ENCODE results near the gene SLC33A1.
A peak's percentile ranks its signal among the peaks of the same experiment; 100 is the strongest.
"Not testable (repeated sequence)": the region's sequence is repeated elsewhere in the genome, so short reads cannot be mapped to it uniquely, and the experiment has no call there.

SLC33A1 gene

DNA sequence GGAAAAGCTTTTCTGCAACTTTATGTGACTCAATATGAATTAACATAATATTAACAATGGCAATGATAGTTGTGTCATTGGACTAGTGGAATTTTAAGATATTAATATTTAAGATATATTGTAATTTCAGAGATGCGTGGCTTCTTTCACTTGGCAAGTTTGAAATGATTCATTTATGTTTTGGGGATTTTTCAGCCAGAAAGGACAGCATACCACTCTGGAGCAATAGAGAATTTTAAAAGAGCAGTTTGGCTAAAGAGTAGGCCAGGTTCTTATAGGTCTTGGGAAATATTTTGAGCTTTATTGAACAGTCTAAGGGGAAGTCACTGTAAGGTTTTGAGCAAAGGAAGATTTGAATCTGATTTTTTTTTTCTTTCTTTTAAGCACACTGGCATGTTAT, 32.7 kb upstream of the SLC33A1 start:
- DNase-seq (ENCODE audit: low read depth), result no peak
- TF ChIP-seq, protein P1, sequence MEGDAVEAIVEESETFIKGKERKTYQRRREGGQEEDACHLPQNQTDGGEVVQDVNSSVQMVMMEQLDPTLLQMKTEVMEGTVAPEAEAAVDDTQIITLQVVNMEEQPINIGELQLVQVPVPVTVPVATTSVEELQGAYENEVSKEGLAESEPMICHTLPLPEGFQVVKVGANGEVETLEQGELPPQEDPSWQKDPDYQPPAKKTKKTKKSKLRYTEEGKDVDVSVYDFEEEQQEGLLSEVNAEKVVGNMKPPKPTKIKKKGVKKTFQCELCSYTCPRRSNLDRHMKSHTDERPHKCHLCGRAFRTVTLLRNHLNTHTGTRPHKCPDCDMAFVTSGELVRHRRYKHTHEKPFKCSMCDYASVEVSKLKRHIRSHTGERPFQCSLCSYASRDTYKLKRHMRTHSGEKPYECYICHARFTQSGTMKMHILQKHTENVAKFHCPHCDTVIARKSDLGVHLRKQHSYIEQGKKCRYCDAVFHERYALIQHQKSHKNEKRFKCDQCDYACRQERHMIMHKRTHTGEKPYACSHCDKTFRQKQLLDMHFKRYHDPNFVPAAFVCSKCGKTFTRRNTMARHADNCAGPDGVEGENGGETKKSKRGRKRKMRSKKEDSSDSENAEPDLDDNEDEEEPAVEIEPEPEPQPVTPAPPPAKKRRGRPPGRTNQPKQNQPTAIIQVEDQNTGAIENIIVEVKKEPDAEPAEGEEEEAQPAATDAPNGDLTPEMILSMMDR (IDR thresholded peaks at IDR 0.05; ENCODE audit: control insufficient read depth, extremely low read depth, insufficient read depth), result no peak
- H3K4me3 ChIP-seq (ENCODE audit: low read depth, low read length), result no peak overlapping the region

DNA sequence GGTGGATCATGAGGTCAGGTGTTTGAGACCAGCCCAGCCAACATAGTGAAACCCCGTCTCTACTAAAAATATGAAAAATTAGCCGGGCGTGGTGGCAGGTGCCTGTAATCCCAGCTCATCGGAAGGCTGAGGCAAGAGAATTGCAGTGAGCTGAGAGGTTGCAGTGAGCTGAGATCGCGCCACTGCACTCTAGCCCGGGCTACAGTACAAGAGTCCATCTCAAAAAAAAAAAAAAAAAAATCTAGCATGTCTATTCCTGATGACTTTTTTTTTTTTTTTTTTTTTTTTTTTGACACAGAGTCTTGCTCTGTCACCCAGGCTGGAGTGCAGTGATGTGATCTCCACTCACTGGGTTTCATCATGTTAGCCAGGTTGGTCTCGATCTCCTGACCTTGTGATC, 32.1 kb upstream of the SLC33A1 start:
- DNase-seq (ENCODE audit: low read depth); H3K4me3 ChIP-seq (ENCODE audit: low read depth, low read length): not testable (repeated sequence)

DNA sequence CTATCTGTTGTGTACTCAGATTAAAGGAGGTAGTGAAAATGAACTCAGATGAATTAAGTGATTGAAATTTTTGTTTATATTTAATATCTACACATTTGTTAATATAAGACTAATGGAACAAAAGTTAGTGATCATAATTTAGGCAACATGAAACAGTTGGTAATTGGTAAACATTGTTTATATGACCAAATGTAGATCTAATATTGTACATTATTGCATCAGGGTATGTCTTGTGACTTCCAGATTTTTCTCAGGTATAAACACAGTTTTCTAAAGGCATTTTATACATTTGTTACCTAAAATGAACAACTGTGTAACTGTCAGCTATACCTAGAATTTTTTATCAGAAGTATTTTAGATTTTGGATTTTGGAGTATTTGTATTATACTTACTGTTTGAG, 31.1 kb upstream of the SLC33A1 start:
- H3K4me3 ChIP-seq (ENCODE audit: low read depth, low read length), result no peak overlapping the region
- no peak for DNase-seq (ENCODE audit: low read depth)
- TF ChIP-seq, protein P1 (IDR thresholded peaks at IDR 0.05; ENCODE audit: control insufficient read depth, extremely low read depth, insufficient read depth), result no peak

DNA sequence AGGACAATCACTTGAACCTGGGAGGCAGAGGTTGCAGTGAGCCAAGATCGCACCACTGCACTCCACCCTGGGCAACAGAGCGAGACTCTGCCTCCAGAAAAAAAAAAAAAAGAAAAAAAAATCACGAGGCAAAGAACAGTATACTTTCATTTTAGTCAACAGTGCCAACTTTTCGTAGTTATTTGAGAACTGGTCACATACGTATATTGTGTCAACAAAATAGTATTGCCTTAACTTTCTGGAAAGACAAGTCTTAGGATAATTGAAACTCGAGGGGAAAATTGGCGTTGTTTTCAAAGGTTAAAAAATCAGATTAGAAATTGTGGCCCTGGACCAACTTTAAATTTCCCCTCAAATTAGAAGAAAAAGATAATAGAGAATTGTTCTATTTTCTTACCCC, 30.1 kb upstream of the SLC33A1 start:
- H3K4me3 ChIP-seq (ENCODE audit: low read depth, low read length), result peak overlapping the region; percentile 23
- DNase-seq (ENCODE audit: low read depth), result peak; percentile 61
- TF ChIP-seq, protein P1 (IDR thresholded peaks at IDR 0.05; ENCODE audit: control insufficient read depth, extremely low read depth, insufficient read depth), result no peak

DNA sequence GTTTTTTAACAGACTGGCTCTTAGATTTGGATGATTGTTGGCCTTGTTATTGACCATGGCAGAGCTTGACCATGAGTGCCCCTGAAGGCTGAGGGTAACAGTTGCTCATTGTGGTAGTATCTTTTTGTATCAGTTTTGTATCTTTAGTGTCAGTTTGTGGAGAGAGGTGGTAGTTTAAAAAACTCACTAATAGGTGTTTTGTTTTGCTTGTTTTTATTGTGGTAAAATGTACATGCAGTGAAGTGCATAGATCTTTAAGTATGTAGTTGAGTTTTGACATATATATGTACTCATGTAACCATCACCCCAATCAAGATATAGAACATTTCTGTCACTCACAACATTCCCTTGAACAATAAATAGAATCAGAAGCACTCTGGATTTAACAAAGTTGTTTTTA, 26.1 kb upstream of the SLC33A1 start:
- no peak overlapping the region for H3K4me3 ChIP-seq (ENCODE audit: low read depth, low read length)
- DNase-seq (ENCODE audit: low read depth), result no peak
- TF ChIP-seq, protein P1 (IDR thresholded peaks at IDR 0.05; ENCODE audit: control insufficient read depth, extremely low read depth, insufficient read depth), result no peak

DNA sequence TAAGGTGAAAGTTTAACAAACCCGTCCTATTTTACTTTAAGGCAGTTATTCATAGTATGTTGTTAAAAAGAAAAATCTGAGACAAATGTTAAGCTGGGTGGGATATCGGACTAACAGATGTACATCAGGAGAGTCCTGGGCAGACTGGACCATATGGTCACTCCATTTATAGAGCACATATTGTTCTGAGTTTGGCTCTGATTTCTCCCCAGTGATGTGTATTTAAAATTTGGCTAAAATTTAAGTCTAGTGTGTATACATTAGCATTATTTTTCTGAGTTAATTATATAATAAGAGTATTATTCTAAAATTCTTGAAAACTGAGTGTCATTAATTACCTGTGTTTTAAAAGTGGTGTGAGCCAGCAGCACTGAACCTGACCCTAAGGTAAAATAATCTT, 22.3 kb upstream of the SLC33A1 start:
- no peak overlapping the region for H3K4me3 ChIP-seq (ENCODE audit: low read depth, low read length)
- TF ChIP-seq, protein P1 (IDR thresholded peaks at IDR 0.05; ENCODE audit: control insufficient read depth, extremely low read depth, insufficient read depth), result no peak
- DNase-seq (ENCODE audit: low read depth), result no peak

DNA sequence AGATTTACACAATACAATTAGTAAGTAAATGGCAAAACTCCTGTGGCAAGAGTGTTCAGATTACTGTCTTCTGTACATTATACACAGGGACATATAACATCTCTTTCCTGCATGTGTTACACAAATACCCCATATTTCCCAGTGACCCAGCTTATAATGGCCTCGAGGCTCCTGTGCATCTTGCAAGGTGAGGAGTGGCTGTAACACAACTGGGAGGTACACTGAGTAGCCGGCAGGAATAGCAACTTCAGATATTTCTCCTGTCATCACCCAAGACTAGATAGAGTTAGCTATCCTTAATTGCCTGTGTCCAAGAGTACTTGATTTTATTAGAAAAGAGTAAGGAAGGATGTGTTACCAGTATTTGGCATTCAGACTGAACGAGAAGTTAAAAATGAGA, 21.8 kb upstream of the SLC33A1 start:
- TF ChIP-seq, protein P1 (IDR thresholded peaks at IDR 0.05; ENCODE audit: control insufficient read depth, extremely low read depth, insufficient read depth), result no peak
- H3K4me3 ChIP-seq (ENCODE audit: low read depth, low read length), result no peak overlapping the region
- DNase-seq (ENCODE audit: low read depth), result no peak

Measured in LNCaP clone FGC (cell line).